K562 (cell line): ENCODE data around the gene PTGES3. TPM values are rescaled to one million over a fixed set of nuclear protein-coding genes. Genes with fewer than 3 reads are reported as not detected.

Experiments
- CREB3L1 ChIP-seq: fragments of 450-650 bp; IDR thresholded peaks from 2 replicates; pipeline ENCODE4 v1.6.1; 2014; ENCODE audit warnings: low read depth, mild to moderate bottlenecking, moderate library complexity, borderline replicate concordance
- ERF ChIP-seq: fragments of 450-650 bp; formaldehyde crosslinking; IDR thresholded peaks from 2 replicates; pipeline ENCODE4 v1.4.0; 2020; ENCODE audit warnings: mild to moderate bottlenecking, mixed read lengths
- LARP7 ChIP-seq: fragments of 450-650 bp; IDR thresholded peaks from 2 replicates; pipeline ENCODE4 v1.6.1; 2016
- POLR2B ChIP-seq: fragments of 450-650 bp; IDR thresholded peaks from 2 replicates; pipeline ENCODE4 v1.6.1; 2018; ENCODE audit warnings: low read depth; ENCODE audit not compliant: partially characterized antibody
- PRPF4 ChIP-seq: fragments of 200-400 bp; formaldehyde crosslinking; IDR thresholded peaks from one replicate; pipeline ENCODE4 v1.6.1; 2017; ENCODE audit warnings: low read length, low read depth, mild to moderate bottlenecking; ENCODE audit not compliant: insufficient read depth, poor library complexity, severe bottlenecking
- RBFOX2 ChIP-seq: fragments of 200-400 bp; formaldehyde crosslinking; IDR thresholded peaks from 2 replicates; pipeline ENCODE4 v1.6.1; 2017; ENCODE audit warnings: low read depth, mild to moderate bottlenecking, low read length, moderate library complexity
- TAF9B ChIP-seq: fragments of 450-650 bp; IDR thresholded peaks from 2 replicates; pipeline ENCODE4 v1.6.1; 2018; ENCODE audit warnings: mild to moderate bottlenecking; ENCODE audit not compliant: partially characterized antibody
- TEAD1 ChIP-seq, 2 experiments: fragments of 450-650 bp in 1 of 2; sonication (generic) in 1 of 2; formaldehyde crosslinking; IDR thresholded peaks; 2 replicates each; pipeline versions ENCODE4 v1.4.0 to v1.8.0; 2020 to 2022; ENCODE audit warnings: mild to moderate bottlenecking in 2 of 2, missing genetic modification reagents in 1 of 2
- USF1 ChIP-seq: sonication (generic); formaldehyde crosslinking; IDR thresholded peaks from 2 replicates; pipeline ENCODE4 v1.9.0; 2022; ENCODE audit warnings: mild to moderate bottlenecking, missing genetic modification reagents
- YY1 ChIP-seq, 3 experiments: IDR thresholded peaks; 2 replicates each; pipeline ENCODE4 v1.6.1; 2011; ENCODE audit warnings: low read length in 2 of 3, mild to moderate bottlenecking in 2 of 3, moderate library complexity in 2 of 3, borderline replicate concordance in 1 of 3, control low read depth in 1 of 3, low read depth in 1 of 3; ENCODE audit not compliant: insufficient read depth in 3 of 3, insufficient replicate concordance in 2 of 3, control insufficient read depth in 1 of 3, insufficient read length in 1 of 3; ENCODE audit errors: extremely low read depth in 1 of 3
- ZFX ChIP-seq: sonication (generic); formaldehyde crosslinking; IDR thresholded peaks from 2 replicates; pipeline ENCODE4 v1.8.0; 2022; ENCODE audit warnings: mild to moderate bottlenecking, missing genetic modification reagents, moderate library complexity
- ZNF609 ChIP-seq: sonication (generic); formaldehyde crosslinking; IDR thresholded peaks from 2 replicates; pipeline ENCODE4 v1.8.1; 2023; ENCODE audit warnings: missing genetic modification reagents, mild to moderate bottlenecking, borderline replicate concordance
- polyA plus RNA-seq, 8 experiments: library from polyadenylated mRNA; depleted of rRNA in 4 of 8; stranded (reverse) in 5 of 8; unstranded in 3 of 8; fragments of >200 nt; fragmentation: Nextera tagmentation in 2 of 8; fragmentation: Illumina TruSeq in 1 of 8; extraction: Ambion mirVana in 2 of 8; extraction: Trizol in 1 of 8; gene quantifications; 2 replicates each; pipeline versions ENCODE4 v1.2.1 to v1.2.3, GENCODE V29; 2011 to 2014; ENCODE audit warnings: inconsistent platforms in 1 of 8, missing spikeins in 1 of 8
- total RNA-seq, 7 experiments: library from RNA; depleted of rRNA in 6 of 7; stranded (reverse); fragments of >200 nt in 6 of 7; fragmentation: Illumina TruSeq in 2 of 7; extraction: Trizol in 2 of 7; gene quantifications; 2 replicates each; pipeline versions ENCODE4 v1.2.1 to v1.2.3, GENCODE V29; 2011 to 2021; ENCODE audit warnings: low replicate concordance in 1 of 7
- TF ChIP-seq, protein P1 (sequence below): sonication (generic); formaldehyde crosslinking; IDR thresholded peaks from 2 replicates; pipeline ENCODE4 v1.4.0; 2020; ENCODE audit warnings: mild to moderate bottlenecking, missing genetic modification reagents

The PTGES3 gene
- total and polyA plus RNA-seq, 9 of the 15 experiments (the other 6 are each of a cell fraction or from before 2014, with no cell fraction given), result 163 to 501 (median 213) TPM

DNA sequence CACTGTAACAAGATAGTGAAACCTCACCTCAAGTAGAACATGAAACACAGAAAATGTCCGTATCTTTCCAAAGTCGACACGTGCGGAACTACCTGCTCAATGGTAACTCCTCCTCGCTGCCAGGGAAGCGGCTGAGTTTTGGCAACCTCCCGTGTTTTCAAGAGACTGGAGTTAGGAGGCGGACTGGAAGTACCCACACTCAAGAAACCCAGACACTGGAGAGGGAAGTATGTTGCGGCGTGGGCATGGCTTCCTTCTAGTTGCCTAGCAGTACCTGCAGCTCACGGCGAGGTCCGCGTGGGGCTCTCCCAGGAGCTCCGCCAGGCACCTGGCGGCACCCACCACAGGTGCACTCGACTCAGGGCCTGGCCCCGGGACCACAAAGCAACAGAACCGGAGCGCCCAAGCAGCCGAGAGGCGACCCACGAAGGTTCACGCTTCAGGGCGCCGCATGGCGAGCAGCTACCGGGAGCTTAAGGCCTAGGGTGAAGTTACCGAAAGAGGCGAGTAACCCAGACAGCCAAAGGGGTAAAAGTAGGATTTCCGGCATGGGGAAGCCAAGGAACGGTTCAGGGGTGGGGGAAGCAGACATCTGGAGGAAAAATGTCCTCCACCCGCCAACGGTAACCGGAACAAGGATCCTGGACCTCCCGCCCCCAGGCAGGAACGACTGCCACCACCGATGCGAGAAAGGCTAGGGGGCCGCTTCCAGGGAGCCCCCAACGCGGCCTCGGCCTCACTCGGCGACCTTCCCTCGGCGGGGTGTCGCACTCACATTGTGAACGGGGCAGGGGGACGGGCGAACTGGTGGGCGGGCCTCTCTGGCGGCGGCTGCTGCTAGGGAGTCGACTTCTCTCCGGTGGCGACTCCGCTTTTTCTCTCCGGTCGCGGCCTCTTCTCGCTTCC is 608 bp downstream of the PTGES3 start (continued):
- TF ChIP-seq CREB3L1 (no peak), LARP7 (peak; percentile 38; the same call in 1 of the 2 replicates), TAF9B (peak; percentile 40), POLR2B (peak; percentile 21), PRPF4 (peak; percentile 67), ERF (CRISPR knock-in tag) (0 out of 2 replicates have a peak, but pooled peaks have one; percentile 67), USF1 (CRISPR knock-in tag) (peak; percentile 28; the same call in 1 of the 2 replicates), ZFX (CRISPR knock-in tag) (peak; percentile 74; the same call in 1 of the 2 replicates), ZNF609 (CRISPR knock-in tag) (peak; percentile 0; the same call in 1 of the 2 replicates), RBFOX2 (peak; percentile 68), YY1 (IDR thresholded peaks at IDR 0.05; ENCODE audit: borderline replicate concordance in 1 of 3, control insufficient read depth in 1 of 3, extremely low read depth in 1 of 3, insufficient read depth in 3 of 3, insufficient read length in 1 of 3, insufficient replicate concordance in 2 of 3, low read depth in 1 of 3, low read length in 2 of 3) (peak in 1 of 3 experiments; percentile 47), TEAD1 (CRISPR knock-in tag; IDR thresholded peaks at IDR 0.05) (peak in 1 of 2 experiments; percentile 36; a peak in 1 of 4 replicates)
- TF ChIP-seq, protein P1, sequence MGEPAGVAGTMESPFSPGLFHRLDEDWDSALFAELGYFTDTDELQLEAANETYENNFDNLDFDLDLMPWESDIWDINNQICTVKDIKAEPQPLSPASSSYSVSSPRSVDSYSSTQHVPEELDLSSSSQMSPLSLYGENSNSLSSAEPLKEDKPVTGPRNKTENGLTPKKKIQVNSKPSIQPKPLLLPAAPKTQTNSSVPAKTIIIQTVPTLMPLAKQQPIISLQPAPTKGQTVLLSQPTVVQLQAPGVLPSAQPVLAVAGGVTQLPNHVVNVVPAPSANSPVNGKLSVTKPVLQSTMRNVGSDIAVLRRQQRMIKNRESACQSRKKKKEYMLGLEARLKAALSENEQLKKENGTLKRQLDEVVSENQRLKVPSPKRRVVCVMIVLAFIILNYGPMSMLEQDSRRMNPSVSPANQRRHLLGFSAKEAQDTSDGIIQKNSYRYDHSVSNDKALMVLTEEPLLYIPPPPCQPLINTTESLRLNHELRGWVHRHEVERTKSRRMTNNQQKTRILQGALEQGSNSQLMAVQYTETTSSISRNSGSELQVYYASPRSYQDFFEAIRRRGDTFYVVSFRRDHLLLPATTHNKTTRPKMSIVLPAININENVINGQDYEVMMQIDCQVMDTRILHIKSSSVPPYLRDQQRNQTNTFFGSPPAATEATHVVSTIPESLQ, result 0 out of 2 replicates have a peak, but pooled peaks have one; percentile 53
